Astrocyte of the cerebellum (primary cell): ENCODE results near the gene ADARB2.

ENCODE experiments used
- DNase-seq: peaks from one replicate; pipeline ENCODE4 v3.0.0-alpha.2; 2011; ENCODE audit warnings: low read depth
- H3K4me3 ChIP-seq: 2 replicates; pipeline ENCODE4 v1.5.1; 2011; ENCODE audit warnings: mild to moderate bottlenecking, low read depth, low read length, moderate library complexity
- in situ Hi-C: cut with HindIII; loops from 2 replicates; pipeline ENCODE4 v1.10.0; 2017; ENCODE audit warnings: low sequenced_read_pairs
- TF ChIP-seq, protein P1 (sequence below): IDR thresholded peaks from 2 replicates; pipeline ENCODE4 v1.5.1; 2012; ENCODE audit warnings: low read length, low read depth, moderate library complexity, mild to moderate bottlenecking; ENCODE audit errors: missing control alignments

Gene ADARB2

DNA sequence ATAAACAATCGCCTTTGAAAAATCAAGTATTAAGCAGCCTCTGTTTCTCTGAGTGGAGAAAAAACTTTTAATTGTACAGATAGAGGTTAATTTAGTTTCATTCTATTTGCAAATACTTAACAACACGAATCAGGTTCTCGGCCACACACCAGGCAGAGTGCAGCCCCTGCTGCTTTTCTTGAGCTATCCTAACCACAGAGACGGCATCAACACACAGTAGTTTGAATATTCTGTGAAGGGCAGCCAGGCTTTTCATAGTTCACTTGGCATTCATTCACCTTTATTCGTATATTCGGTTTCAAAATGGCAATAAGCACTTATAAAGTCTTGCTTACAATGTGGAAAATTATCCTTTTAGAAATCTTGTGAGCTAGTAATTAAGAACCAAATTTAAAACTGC lies 5.7 kb downstream of the ADARB2 start:
- TF ChIP-seq, protein P1, sequence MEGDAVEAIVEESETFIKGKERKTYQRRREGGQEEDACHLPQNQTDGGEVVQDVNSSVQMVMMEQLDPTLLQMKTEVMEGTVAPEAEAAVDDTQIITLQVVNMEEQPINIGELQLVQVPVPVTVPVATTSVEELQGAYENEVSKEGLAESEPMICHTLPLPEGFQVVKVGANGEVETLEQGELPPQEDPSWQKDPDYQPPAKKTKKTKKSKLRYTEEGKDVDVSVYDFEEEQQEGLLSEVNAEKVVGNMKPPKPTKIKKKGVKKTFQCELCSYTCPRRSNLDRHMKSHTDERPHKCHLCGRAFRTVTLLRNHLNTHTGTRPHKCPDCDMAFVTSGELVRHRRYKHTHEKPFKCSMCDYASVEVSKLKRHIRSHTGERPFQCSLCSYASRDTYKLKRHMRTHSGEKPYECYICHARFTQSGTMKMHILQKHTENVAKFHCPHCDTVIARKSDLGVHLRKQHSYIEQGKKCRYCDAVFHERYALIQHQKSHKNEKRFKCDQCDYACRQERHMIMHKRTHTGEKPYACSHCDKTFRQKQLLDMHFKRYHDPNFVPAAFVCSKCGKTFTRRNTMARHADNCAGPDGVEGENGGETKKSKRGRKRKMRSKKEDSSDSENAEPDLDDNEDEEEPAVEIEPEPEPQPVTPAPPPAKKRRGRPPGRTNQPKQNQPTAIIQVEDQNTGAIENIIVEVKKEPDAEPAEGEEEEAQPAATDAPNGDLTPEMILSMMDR, result no peak
- no peak for DNase-seq
- in situ Hi-C loops, result no loop called here
- H3K4me3 ChIP-seq, result no peak overlapping the region

DNA sequence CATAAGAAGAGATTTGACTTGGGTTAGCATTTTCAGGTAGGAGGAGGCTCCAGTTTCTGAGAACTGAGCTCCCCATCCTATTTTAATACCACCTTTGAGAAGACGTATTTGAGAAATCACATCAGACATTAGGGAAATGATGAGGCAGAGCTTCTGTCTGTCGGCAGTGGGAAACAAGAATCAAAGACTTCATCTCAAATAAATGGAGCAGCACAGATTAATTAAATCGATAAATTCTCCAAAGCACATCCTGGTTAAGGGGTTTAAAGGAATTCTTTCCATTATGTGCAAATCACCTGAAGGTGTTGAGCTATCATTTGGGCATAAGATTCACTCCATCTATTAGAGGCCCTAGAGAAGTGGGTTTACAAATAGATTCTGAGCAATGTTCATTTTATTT lies 7.6 kb downstream of the ADARB2 start:
- DNase-seq, result no peak
- in situ Hi-C loops, result no loop called here

DNA sequence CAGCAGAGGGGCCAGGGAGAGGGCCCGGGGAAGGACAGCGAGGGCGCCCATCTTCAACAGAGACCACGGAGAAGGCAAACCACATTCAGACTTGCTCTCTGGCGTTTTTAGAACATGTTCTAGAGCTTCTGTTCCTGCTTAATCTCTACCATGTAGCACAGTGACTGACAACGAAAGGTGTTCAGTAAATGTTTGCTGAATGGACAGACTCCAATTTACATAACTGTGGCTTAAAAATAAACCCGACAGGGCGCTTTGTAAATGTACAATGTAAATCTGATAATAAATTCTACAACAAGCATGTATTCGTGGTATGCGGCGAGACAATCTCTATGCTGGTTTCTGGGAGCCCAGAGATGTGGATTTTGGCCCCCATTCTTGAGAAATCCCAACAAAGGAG lies 10.5 kb downstream of the ADARB2 start:
- in situ Hi-C loops, result no loop called here
- DNase-seq, result no peak
- H3K4me3 ChIP-seq, result no peak overlapping the region
- TF ChIP-seq, protein P1, result no peak

More for the DNA sequence above, 7.6 kb downstream of the ADARB2 start:
- TF ChIP-seq, protein P1, result no peak
- no peak overlapping the region for H3K4me3 ChIP-seq

DNA sequence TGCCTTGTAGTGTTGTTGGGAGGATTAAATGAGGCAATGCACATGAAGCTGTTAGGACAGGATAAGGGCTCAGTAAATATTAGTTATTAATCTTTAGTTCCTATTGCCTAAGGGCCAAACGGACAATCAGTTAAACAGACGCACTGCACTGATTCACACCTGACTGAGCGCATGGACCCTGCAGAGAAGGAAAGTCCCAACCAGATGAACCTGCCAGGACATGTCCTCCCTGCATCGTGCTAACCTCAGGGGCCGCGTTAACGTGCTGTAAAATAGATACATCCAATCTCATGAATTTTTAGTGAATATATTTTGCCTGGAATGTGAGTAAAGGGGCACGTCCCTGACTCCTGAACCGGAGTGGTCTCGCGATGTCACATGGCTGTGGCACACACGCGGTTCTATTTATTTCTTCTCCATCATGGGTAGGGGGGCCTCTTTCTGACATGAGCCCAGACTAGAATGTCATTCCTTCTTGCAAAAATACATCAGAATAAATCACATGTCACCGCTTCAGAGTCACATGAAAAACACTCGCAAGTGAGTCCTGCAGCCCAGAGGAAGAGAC lies 12.3 kb downstream of the ADARB2 start:
- no peak overlapping the region for H3K4me3 ChIP-seq
- no peak for DNase-seq
- in situ Hi-C loops, result no loop called here
- TF ChIP-seq, protein P1, result no peak

DNA sequence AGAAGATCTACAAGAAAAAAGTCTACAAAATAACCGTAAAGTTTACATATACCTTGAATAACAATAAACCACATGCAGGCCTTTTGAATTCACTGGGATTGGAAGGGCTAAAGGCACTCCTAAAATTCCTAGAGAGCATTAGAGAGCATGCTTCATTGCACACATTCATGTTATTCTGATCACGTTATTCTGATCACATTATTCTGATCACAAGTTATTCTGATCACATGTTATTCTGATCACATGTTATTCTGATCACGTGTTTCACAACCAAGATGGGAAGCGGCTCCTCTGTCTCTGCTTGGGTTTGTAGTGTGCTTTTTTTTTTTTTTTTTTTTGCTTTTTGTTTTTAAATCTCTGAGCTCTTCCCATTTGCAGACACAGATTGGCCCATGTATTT lies 20.5 kb downstream of the ADARB2 start:
- no peak overlapping the region for H3K4me3 ChIP-seq
- no peak for DNase-seq
- in situ Hi-C loops, result no loop called here
- TF ChIP-seq, protein P1, result no peak

DNA sequence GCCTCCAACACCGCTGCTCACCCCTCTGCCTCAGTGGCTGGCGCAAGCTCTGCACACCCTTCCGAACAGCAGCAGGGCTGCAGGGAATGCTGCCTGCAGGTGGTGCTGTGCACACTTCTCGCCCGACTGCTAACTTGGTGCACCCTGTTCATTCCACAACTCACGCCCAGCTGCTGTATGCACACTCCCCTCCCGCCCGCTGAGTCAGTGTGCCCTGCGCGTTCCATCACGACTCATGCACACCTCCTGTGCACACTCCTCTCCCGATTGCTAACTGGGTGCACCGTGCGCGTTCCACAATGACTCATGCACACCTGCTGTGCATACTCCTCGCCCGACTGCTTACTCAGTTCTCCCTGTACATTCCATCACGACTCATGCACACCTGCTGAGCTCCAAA lies 21.5 kb downstream of the ADARB2 start:
- no peak overlapping the region for H3K4me3 ChIP-seq
- TF ChIP-seq, protein P1, result no peak
- DNase-seq, result no peak
- in situ Hi-C loops, result no loop called here
